ENCODE measurements around the gene MC1R. TPM values are rescaled to one million over a fixed set of nuclear protein-coding genes. Genes with fewer than 3 reads are reported as not detected.

The MC1R gene
- total and polyA plus RNA-seq, 2 of the 4 experiments (the other 2 are of a cell fraction): 3.8 to 9.5 TPM

- CTCF ChIA-PET: no interaction called here
- no peaks in the 10 kb centered on the region for H3K27me3 ChIP-seq (ENCODE audit: control insufficient read depth, insufficient read depth, low read length)
- no TSS peak for BruUV-seq (replicated peaks)
- H4K20me1 ChIP-seq (ENCODE audit: insufficient read depth, low read length): peaks cover 13% of the 10 kb centered on the region
- ATAC-seq (ENCODE audit: low read depth) (peak; percentile 79), DNase-seq (peak; percentile 11)
- no peak overlapping the region for H3K4me2 ChIP-seq (ENCODE audit: low read depth, low read length)
- H3K4ac ChIP-seq (ENCODE audit: low read depth, low read length): no peak overlapping the region
- no peaks in the 10 kb centered on the region for H3K4me1 ChIP-seq (ENCODE audit: control insufficient read depth, insufficient read depth, low read length)
- H3K23ac ChIP-seq (ENCODE audit: low read depth, low read length): no peak overlapping the region
- no peak overlapping the region for H3K14ac ChIP-seq (replicated peaks; ENCODE audit: low read depth, low read length)
- peaks cover 49% of the 10 kb centered on the region for H3K36me3 ChIP-seq (ENCODE audit: control insufficient read depth, insufficient read depth, low read length)
- no peak overlapping the region for H3K56ac ChIP-seq (ENCODE audit: extremely low read depth, insufficient read depth, low read length)
- no peak overlapping the region for H3K4me3 ChIP-seq (ENCODE audit: insufficient read depth, low read depth, low read length)
- POLR2A ChIA-PET (ENCODE audit: unreplicated experiment): no interaction called here
- H3K9me3 ChIP-seq (ENCODE audit: control insufficient read depth, insufficient read depth, low read length): no peaks in the 10 kb centered on the region
- no peak overlapping the region for H2BK20ac ChIP-seq (ENCODE audit: low read depth, low read length)
- no peak overlapping the region for H4K5ac ChIP-seq (ENCODE audit: low read depth, low read length)
- dilution Hi-C loops (cut with HindIII; ENCODE audit: low sequenced_read_pairs, unreplicated experiment): no loop called here
- no peak overlapping the region for H2AK9ac ChIP-seq (replicated peaks; ENCODE audit: low read depth, low read length, poor library complexity)
- no peaks in the 10 kb centered on the region; the same call in 1 of the 2 replicates for H3K9me1 ChIP-seq (ENCODE audit: insufficient read depth, low read length)
- H2BK120ac ChIP-seq (ENCODE audit: low read depth, low read length): no peak overlapping the region
- no peak overlapping the region for H4K91ac ChIP-seq (ENCODE audit: insufficient read depth, low read depth, low read length)
- in situ Hi-C loops (cut with MboI; ENCODE audit: low sequenced_read_pairs): no loop called here
- H3K27ac ChIP-seq (ENCODE audit: insufficient read depth, low read length): no peak overlapping the region
- H3K18ac ChIP-seq (ENCODE audit: low read depth, low read length): no peak overlapping the region
- H3K79me1 ChIP-seq (ENCODE audit: low read depth in 1 of 2, low read length in 2 of 2): peaks cover 4 to 42% of the 10 kb centered on the region in 2 experiments; a peak in 3 of 4 replicates
- TF ChIP-seq USF2 (IDR thresholded peaks at IDR 0.05; ENCODE audit: low read depth, low read length) (peak; percentile 90), FOS (IDR thresholded peaks at IDR 0.05; ENCODE audit: low read depth, low read length) (no peak)
- H2AK5ac ChIP-seq (ENCODE audit: low read depth, low read length): no peak overlapping the region
- no peak overlapping the region for H3K9ac ChIP-seq (ENCODE audit: low read depth, low read length)
- H2AFZ ChIP-seq (replicated peaks; ENCODE audit: low read length, poor library complexity): no peak overlapping the region
- H2BK15ac ChIP-seq (ENCODE audit: low read depth, low read length): no peak overlapping the region
- intact Hi-C loops (cut with micrococcal nuclease): no loop called here
- H4K8ac ChIP-seq (ENCODE audit: low read depth in 2 of 2, low read length in 2 of 2): no peak overlapping the region
- H2BK5ac ChIP-seq (ENCODE audit: low read depth, low read length, poor library complexity, severe bottlenecking): no peak overlapping the region
- WGBS, 2 experiments (ENCODE audit: extremely low coverage in 2 of 2, insufficient read length in 1 of 2): 79% methylated on average over 2 of the region's 7 CpGs; no CpG with 5 or more reads in 1 of the 2 experiments
Measured at GRCh38 chr16:89958068-89958467, 39.4 kb downstream of the MC1R start.

Measured in IMR-90 (cell line).